ENCODE measurements around the gene ERCC1. TPM values are rescaled to one million over a fixed set of nuclear protein-coding genes. Genes with fewer than 3 reads are reported as not detected.
A peak's percentile ranks its signal among the peaks of the same experiment; 100 is the strongest.

ERCC1 gene
- polyA plus RNA-seq, 2 of the 4 experiments (the other 2 are of a cell fraction): 81.7 to 93.0 TPM

GRCh38 chr19:45470762-45471081 is 47.0 kb upstream of the ERCC1 start:
- H3K4me3 ChIP-seq: no peak overlapping the region
- ChIA-PET CTCF (interaction anchor here (0.9 to 33.4 kb wide), 5 partner anchors 8 to 34 kb away, joined by 3 to 1883 read pairs (median 7); partner anchors contain the start of gene ERCC1), POLR2A (no interaction called here)
- WGBS (ENCODE audit: missing lambda C conversion rate): 87% methylated on average over 10 of the region's 15 CpGs
- TF ChIP-seq GATA3 (IDR thresholded peaks at IDR 0.05; ENCODE audit: borderline replicate concordance) (no peak), HDAC2 (IDR thresholded peaks at IDR 0.05) (no peak), TP53 (CRISPR knock-in tag; IDR thresholded peaks at IDR 0.05) (peak; percentile 10; the same call in 1 of the 2 replicates)
- no peak for DNase-seq (ENCODE audit: low read depth in 1 of 2, low spot score in 1 of 2)
- no peak for ATAC-seq
- H3K27ac ChIP-seq: no peak overlapping the region
- peaks cover 24% of the 10 kb centered on the region for H3K4me1 ChIP-seq
- FAIRE-seq: no peak
- H3K4me2 ChIP-seq: no peak overlapping the region
- H3K9me3 ChIP-seq: no peaks in the 10 kb centered on the region

GRCh38 chr19:45469945-45470761 is 46.4 kb upstream of the ERCC1 start:
- POLR2A ChIA-PET: interaction anchor here (1.2 to 3.5 kb wide), 6 partner anchors 8 to 291 kb away, joined by 5 to 40 read pairs (median 8); partner anchors contain the start of genes BLOC1S3, ERCC1 and TRAPPC6A
- Histone ChIP-seq H3K4me3 (peak overlapping the region; percentile 58), H3K27ac (peak overlapping the region in 1 of 2 experiments; percentile 1; a peak in 1 of 6 replicates), H3K4me2 (peak overlapping the region; percentile 96), H3K4me1 (peaks cover 24% of the 10 kb centered on the region), H3K9me3 (no peaks in the 10 kb centered on the region)
- CTCF ChIA-PET: interaction anchor here (0.9 to 33.4 kb wide), 9 partner anchors 8 to 68 kb away, joined by 3 to 1883 read pairs (median 10); partner anchors contain the start of gene ERCC1
- TF ChIP-seq NR3C1 (IDR thresholded peaks at IDR 0.05) (no peak), KDM5A (IDR thresholded peaks at IDR 0.05) (no peak), RARB (CRISPR knock-in tag; IDR thresholded peaks at IDR 0.05) (0 out of 2 replicates have a peak, but pooled peaks have one; percentile 23), ZC3H11A (IDR thresholded peaks at IDR 0.05) (0 out of 2 replicates have a peak, but pooled peaks have one; percentile 7), POLR2AphosphoS2 (conservative IDR thresholded peaks at IDR 0.05; ENCODE audit: low read length) (peak; percentile 89), HOXA7 (CRISPR knock-in tag; IDR thresholded peaks at IDR 0.05) (peak; percentile 23; the same call in 1 of the 2 replicates), PHF8 (IDR thresholded peaks at IDR 0.05; ENCODE audit: borderline replicate concordance, low read depth) (no peak), HMGXB4 (CRISPR knock-in tag; IDR thresholded peaks at IDR 0.05; ENCODE audit: borderline replicate concordance) (peak; percentile 62; the same call in 1 of the 2 replicates), REST (IDR thresholded peaks at IDR 0.05) (no peak; the same call in none of the 2 replicates), HDAC2 (IDR thresholded peaks at IDR 0.05) (no peak), PBX3 (IDR thresholded peaks at IDR 0.05) (no peak), FOSB (CRISPR knock-in tag; IDR thresholded peaks at IDR 0.05) (0 out of 2 replicates have a peak, but pooled peaks have one; percentile 16), CHD2 (IDR thresholded peaks at IDR 0.05; ENCODE audit: low read length, partially characterized antibody) (no peak), TP53 (CRISPR knock-in tag; IDR thresholded peaks at IDR 0.05) (peak; percentile 60; the same call in 1 of the 2 replicates), ZSCAN20 (CRISPR knock-in tag; IDR thresholded peaks at IDR 0.05) (no peak), TFCP2L1 (CRISPR knock-in tag; IDR thresholded peaks at IDR 0.05) (0 out of 2 replicates have a peak, but pooled peaks have one; percentile 1), CHD4 (IDR thresholded peaks at IDR 0.05; ENCODE audit: borderline replicate concordance) (no peak), CBX8 (IDR thresholded peaks at IDR 0.05) (no peak), RNF2 (IDR thresholded peaks at IDR 0.05; ENCODE audit: borderline replicate concordance, low read depth) (no peak), HOXB13 (CRISPR knock-in tag; IDR thresholded peaks at IDR 0.05; ENCODE audit: low read depth) (0 out of 2 replicates have a peak, but pooled peaks have one; percentile 21), BHLHE40 (IDR thresholded peaks at IDR 0.05; ENCODE audit: low read depth, low read length) (no peak), FOSL2 (IDR thresholded peaks at IDR 0.05) (no peak), FOSL2 (CRISPR knock-in tag; IDR thresholded peaks at IDR 0.05) (peak; percentile 27; the same call in 1 of the 2 replicates), E2F6 (IDR thresholded peaks at IDR 0.05; ENCODE audit: borderline replicate concordance, low read depth) (no peak), NPAS2 (CRISPR knock-in tag; IDR thresholded peaks at IDR 0.05; ENCODE audit: borderline replicate concordance) (no peak)
- WGBS (ENCODE audit: missing lambda C conversion rate): 40% methylated on average over 33 of the region's 33 CpGs
- FAIRE-seq (no peak), DNase-seq (ENCODE audit: low read depth in 1 of 2, low spot score in 1 of 2) (peak in 1 of 2 experiments; percentile 71), ATAC-seq (peak; percentile 7 to 12; a peak in 5 of 6 replicates)

Measured in A549 (cell line).